A172 (cell line): ENCODE data around the gene RYR1. TPM values are rescaled to one million over a fixed set of nuclear protein-coding genes. Genes with fewer than 3 reads are reported as not detected.
"Not testable (repeated sequence)": the region's sequence is repeated elsewhere in the genome, so short reads cannot be mapped to it uniquely, and the experiment has no call there.

ENCODE experiments used
- DNase-seq: peaks from one replicate; pipeline ENCODE4 v3.0.0-alpha.2; 2015; ENCODE audit warnings: low spot score
- total RNA-seq: library from RNA; depleted of rRNA; stranded (reverse); fragments of >200 nt; shearing (Covaris generic); gene quantifications from 2 replicates; pipeline ENCODE4 v1.2.3, GENCODE V29; 2014

RYR1 gene
- total RNA-seq, 1 experiment from 2014 or later = not detected

DNA sequence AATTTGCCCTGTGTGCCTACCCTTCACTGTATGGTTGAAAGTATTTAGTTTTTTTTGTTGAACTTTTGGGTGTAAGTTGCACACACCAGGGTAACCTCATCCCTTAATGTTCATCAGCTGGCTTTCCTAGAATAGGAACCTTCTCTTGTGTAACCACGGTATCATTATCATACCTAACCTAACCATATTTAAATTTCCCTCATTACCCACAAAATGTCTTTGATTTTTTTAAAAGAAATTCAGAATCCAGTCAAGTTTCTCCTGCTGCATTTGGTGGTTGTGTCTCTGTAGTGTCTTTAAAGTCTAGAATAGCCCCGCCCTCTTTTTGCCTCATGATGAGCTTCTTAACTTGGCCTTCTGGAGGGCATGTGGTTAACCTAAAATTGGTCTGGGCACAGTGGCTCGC is 80.3 kb downstream of the RYR1 start:
- no peak for DNase-seq

DNA sequence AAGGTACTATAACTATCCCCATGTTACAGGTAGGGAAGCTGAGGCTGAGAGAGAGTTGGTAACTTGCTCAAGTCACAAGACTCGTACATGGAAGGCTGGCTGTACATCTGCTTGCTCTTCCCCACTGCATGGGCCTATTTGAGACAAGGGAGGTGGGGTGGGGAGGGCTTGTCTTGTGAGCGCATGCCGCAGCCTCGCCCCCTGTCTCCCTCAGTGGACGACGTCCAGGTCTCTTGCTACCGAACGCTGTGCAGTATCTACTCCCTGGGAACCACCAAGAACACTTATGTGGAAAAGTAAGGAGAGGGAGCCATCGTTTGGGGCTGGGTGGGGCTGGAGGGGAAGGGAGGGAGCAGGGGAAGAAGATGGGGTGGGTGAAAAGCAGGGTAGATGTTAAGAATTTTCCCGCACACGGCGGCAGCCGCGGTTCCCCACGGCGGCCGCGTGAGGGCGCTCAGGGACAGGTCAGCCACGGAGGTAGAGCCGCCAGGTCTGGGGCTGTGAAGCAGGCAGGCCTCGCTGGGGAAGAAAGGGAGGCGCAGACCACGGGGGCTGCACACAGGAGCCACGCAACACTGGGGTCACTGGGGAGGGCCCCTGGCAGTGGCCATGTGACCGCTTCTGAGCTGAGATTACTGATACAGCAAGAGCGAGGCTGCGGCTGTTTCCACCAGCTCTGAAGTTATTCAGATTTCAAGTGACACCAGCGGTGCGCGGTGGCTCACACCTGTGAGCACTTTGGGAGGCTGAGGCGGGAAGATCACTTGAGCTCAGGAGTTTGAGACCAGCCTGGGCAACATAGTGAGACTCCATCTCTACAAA is 81.5 kb downstream of the RYR1 start:
- DNase-seq = peak; percentile 51

DNA sequence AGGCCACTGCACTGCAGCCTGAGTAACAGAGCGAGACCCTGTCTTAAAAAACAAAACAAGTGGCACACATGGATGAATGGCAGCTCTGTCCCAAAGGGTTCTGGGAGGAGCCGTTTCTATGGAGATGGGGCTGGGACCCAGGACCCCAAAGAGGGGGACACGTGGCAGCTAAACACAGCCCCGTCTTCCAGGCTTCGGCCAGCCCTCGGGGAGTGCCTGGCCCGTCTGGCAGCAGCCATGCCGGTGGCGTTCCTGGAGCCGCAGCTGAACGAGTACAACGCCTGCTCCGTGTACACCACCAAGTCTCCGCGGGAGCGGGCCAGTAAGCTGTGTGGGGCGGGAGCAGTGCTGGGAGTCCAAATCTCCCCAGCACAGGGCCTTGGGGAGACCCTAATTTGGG is 82.4 kb downstream of the RYR1 start:
- DNase-seq = no peak

DNA sequence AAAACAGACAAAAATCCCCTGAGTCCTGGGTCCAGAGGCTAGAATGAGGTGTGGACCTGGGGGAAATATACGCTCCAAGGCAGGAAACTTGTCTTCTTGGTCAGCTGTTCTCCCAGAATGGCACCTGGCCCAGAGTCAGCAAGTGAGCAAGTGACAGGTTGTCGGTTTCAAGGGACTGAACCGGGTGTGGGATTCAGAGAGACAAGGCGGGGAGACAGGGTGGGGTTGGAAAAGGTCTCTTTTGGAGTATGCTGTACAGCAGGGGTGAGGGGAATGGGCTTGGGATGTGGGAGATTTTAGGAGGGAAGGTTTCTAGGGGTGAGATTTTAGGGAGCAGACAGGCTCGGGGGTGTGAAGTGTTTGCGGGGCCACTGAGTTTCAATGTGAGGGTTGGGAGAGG is 83.3 kb downstream of the RYR1 start:
- DNase-seq = no peak

DNA sequence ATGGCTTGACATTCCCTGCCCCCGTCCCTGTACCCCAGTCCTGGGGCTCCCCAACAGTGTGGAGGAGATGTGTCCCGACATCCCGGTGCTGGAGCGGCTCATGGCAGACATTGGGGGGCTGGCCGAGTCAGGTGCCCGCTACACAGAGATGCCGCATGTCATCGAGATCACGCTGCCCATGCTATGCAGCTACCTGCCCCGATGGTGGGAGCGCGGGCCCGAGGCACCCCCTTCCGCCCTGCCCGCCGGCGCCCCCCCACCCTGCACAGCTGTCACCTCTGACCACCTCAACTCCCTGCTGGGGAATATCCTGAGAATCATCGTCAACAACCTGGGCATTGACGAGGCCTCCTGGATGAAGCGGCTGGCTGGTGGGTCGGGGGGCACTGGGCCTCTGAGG is 83.8 kb downstream of the RYR1 start:
- DNase-seq = no peak

DNA sequence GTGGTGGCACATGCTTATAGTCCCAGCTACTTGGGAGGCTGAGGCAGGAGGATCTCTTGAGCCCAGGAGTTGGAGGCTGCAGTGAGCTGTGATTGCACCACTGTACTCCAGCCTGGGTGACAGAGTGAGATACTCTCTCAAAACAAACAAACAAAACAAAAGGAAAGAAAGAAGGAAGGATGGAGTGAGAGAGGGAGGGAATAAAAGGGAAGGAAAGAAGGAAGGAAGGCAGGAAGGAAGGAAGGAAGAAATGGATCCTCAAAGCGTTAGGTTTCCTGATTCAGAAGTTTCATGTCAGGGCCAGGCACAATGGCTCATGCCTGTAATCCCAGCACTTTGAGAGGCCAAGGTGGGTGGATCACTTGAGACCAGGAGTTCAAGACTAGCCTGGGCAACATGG is 84.5 kb downstream of the RYR1 start:
- not testable (repeated sequence) for DNase-seq

- no peak for DNase-seq
These were observed 85.7 kb downstream of the RYR1 start for GRCh38 chr19:38519168-38519567.

- no peak for DNase-seq
These were observed 86.5 kb downstream of the RYR1 start for GRCh38 chr19:38519988-38520387.

DNA sequence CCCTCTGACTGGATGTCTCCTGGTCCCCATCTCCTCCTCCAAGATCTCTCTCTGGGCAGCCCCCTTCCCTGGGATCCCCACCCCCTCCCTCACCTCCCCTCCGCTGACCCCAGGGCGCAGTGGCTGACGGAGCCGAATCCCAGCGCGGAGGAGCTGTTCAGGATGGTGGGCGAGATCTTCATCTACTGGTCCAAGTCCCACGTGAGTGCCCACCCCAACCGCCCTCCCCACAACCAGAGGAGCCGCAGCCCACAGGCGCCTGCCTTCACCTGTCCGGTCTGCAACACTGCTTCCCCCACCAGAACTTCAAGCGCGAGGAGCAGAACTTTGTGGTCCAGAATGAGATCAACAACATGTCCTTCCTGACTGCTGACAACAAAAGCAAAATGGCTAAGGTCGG is 89.4 kb downstream of the RYR1 start:
- DNase-seq = no peak

GRCh38 chr19:38523319-38523718 is 89.8 kb downstream of the RYR1 start:
- DNase-seq = no peak

DNA sequence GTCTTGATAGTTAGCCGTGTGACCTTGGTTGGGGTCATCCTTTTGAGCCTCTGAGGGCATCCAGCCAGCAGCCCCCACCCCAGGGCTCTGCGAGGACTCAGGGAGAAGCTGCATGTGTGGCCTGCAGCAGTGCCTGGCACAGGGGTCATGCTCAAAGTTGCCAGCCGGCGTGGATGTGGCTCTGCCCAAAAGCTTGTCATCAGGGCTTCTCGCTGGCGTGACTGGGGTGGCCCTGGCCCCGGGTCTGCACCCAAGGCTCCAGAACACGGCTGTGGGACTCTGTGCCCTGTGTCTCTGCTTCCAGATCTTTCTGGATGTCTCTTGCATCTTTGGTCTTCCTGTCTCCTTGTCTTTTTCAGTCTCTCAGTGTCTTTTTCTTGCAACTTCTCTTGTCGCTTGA is 90.9 kb downstream of the RYR1 start:
- no peak for DNase-seq

- no peak for DNase-seq
These were observed 91.6 kb downstream of the RYR1 start for GRCh38 chr19:38524994-38525634.

- no peak for DNase-seq
These were observed 92.9 kb downstream of the RYR1 start for GRCh38 chr19:38526430-38526829.

GRCh38 chr19:38527466-38528136 is 94.1 kb downstream of the RYR1 start:
- no peak for DNase-seq

DNA sequence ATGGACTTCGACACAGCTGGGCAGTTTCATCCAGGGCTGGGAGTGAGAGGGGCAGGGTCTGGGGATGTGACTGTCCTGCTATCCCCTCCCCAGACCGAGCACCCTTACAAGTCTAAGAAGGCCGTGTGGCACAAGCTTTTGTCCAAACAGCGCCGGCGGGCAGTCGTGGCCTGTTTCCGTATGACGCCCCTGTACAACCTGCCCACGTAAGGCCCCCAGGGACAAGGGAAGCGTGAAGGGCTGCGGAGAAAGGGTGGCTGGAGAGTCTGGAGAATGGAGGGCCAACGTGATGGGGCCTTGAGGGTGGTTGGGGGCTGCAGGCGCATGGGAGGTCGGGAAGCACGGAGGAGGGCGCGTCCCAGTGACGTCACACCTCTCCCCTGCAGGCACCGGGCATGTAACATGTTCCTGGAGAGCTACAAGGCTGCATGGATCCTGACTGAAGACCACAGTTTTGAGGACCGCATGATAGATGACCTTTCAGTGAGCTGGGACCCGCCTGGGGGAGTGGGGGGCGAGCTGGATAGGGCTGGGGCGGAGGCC is 94.8 kb downstream of the RYR1 start:
- DNase-seq = no peak

- no peak for DNase-seq
These were observed 95.4 kb downstream of the RYR1 start for GRCh38 chr19:38528931-38529330.

- no peak for DNase-seq
These were observed 98.0 kb downstream of the RYR1 start for GRCh38 chr19:38531515-38531914.

DNA sequence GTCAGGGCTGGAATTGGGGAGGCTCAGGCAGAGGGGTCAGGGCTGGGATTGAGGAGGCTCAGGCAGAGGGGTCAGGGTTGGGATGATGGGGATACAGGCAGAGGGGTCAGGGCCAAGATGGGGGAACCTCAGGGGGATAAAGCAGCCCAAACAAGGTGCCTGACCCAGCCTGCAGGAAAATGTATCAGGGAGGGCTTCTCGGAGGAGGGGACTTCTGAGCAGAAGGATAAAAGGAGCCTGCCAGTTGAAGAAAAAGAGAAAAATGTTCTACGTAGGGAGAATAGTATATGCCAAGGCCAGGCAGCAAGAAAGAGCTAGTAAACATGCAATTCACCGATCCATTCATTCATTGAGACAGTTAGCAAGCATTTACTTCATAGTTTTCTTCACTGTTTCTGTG is 99.4 kb downstream of the RYR1 start:
- no peak for DNase-seq

DNA sequence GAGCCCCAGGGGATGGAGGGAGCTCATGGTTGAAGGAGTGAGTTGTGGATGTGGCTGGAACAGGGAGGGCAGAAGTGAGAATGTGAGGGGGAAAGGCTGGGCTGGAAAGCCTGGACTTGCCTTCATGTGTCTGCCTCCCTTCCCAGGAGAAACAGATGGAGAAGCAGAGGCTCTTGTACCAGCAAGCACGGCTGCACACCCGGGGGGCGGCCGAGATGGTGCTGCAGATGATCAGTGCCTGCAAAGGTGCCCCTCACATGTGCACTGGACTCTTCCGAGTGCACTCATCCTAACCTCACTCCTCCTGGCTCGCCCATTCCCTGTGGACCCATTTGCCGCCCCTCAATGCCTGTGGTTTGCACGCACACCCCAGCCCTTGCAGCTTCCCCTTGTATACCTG is 101.1 kb downstream of the RYR1 start:
- DNase-seq = no peak

GRCh38 chr19:38535212-38535611 is 101.7 kb downstream of the RYR1 start:
- no peak for DNase-seq

- DNase-seq = no peak
These were observed 103.8 kb downstream of the RYR1 start for GRCh38 chr19:38537071-38537936.

- no peak for DNase-seq
These were observed 104.9 kb downstream of the RYR1 start for GRCh38 chr19:38538386-38538785.
